Progenitor cell of endocrine pancreas (in vitro differentiated cells): ENCODE data around the gene CLCN6. TPM values are rescaled to one million over a fixed set of nuclear protein-coding genes. Genes with fewer than 3 reads are reported as not detected.
"Not testable (repeated sequence)": the region's sequence is repeated elsewhere in the genome, so short reads cannot be mapped to it uniquely, and the experiment has no call there.

Experiments used
- DNase-seq: peaks from one replicate; pipeline ENCODE4 v3.0.0; 2021; ENCODE audit warnings: low spot score; ENCODE audit not compliant: unreplicated experiment
- H3K27ac Mint-ChIP-seq: 2 replicates; pipeline ENCODE4 v1.8.0; 2021; ENCODE audit warnings: mild to moderate bottlenecking, moderate library complexity, mixed read lengths
- H3K27me3 Mint-ChIP-seq: 2 replicates; pipeline ENCODE4 v1.8.0; 2021; ENCODE audit warnings: mixed read lengths
- H3K36me3 Mint-ChIP-seq: 2 replicates; pipeline ENCODE4 v1.8.0; 2022; ENCODE audit warnings: mixed read lengths; ENCODE audit not compliant: insufficient read depth
- H3K4me1 Mint-ChIP-seq: 2 replicates; pipeline ENCODE4 v1.8.0; 2021; ENCODE audit warnings: low read depth, mixed read lengths
- H3K4me3 Mint-ChIP-seq: 2 replicates; pipeline ENCODE4 v1.8.0; 2021; ENCODE audit warnings: low read depth, mild to moderate bottlenecking, moderate library complexity, mixed read lengths
- H3K9me3 Mint-ChIP-seq: 2 replicates; pipeline ENCODE4 v1.8.0; 2021; ENCODE audit warnings: low read depth, mixed read lengths
- CTCF ChIP-seq: fragments of 200-600 bp; sonication (generic); IDR thresholded peaks from one replicate; pipeline ENCODE4 v1.5.0; 2021; ENCODE audit warnings: antibody characterized with exemption, mild to moderate bottlenecking; ENCODE audit not compliant: unreplicated experiment
- total RNA-seq: library from RNA; stranded (reverse); gene quantifications from 2 replicates; pipeline ENCODE4 v1.2.1, GENCODE V29; 2021

Gene CLCN6
- total RNA-seq, 1 donor from 2014 or later = 44.3 TPM

- no peak overlapping the region for H3K4me3 Mint-ChIP-seq
- no peak for DNase-seq
- no peaks in the 10 kb centered on the region for H3K27me3 Mint-ChIP-seq
- no peak for TF ChIP-seq CTCF
- peaks cover 5% of the 10 kb centered on the region for H3K36me3 Mint-ChIP-seq
- peaks cover 22% of the 10 kb centered on the region for H3K4me1 Mint-ChIP-seq
- H3K27ac Mint-ChIP-seq = no peak overlapping the region
- no peaks in the 10 kb centered on the region for H3K9me3 Mint-ChIP-seq
These were observed 6.1 kb upstream of the CLCN6 start for GRCh38 chr1:11799896-11800295.

GRCh38 chr1:11800391-11800755 is 5.6 kb upstream of the CLCN6 start:
- Mint-ChIP-seq H3K4me1 (peaks cover 23% of the 10 kb centered on the region), H3K9me3 (no peaks in the 10 kb centered on the region), H3K27ac (no peak overlapping the region), H3K36me3 (peaks cover 4% of the 10 kb centered on the region), H3K27me3 (no peaks in the 10 kb centered on the region), H3K4me3 (no peak overlapping the region)
- DNase-seq = no peak
- no peak for TF ChIP-seq CTCF

GRCh38 chr1:11800756-11801433 is 5.1 kb upstream of the CLCN6 start:
- no peaks in the 10 kb centered on the region for H3K27me3 Mint-ChIP-seq
- H3K27ac Mint-ChIP-seq = no peak overlapping the region
- H3K4me3 Mint-ChIP-seq = no peak overlapping the region

GRCh38 chr1:11802616-11802972 is 3.4 kb upstream of the CLCN6 start:
- TF ChIP-seq CTCF = no peak
- Mint-ChIP-seq H3K27ac (peak overlapping the region; percentile 89), H3K4me1 (peaks cover 35% of the 10 kb centered on the region)

More at GRCh38 chr1:11800756-11801433, 5.1 kb upstream of the CLCN6 start:
- H3K9me3 Mint-ChIP-seq = no peaks in the 10 kb centered on the region
- no peak for DNase-seq
- H3K4me1 Mint-ChIP-seq = peaks cover 23% of the 10 kb centered on the region
- H3K36me3 Mint-ChIP-seq = peaks cover 4% of the 10 kb centered on the region
- no peak for TF ChIP-seq CTCF

GRCh38 chr1:11802973-11803885 is 2.8 kb upstream of the CLCN6 start:
- Mint-ChIP-seq H3K27me3 (no peaks in the 10 kb centered on the region), H3K36me3 (peaks cover 4% of the 10 kb centered on the region), H3K4me1 (peaks cover 39% of the 10 kb centered on the region), H3K27ac (peak overlapping the region; percentile 89), H3K4me3 (peak overlapping the region; percentile 67), H3K9me3 (no peaks in the 10 kb centered on the region)
- peak; percentile 52 for DNase-seq
- TF ChIP-seq CTCF = no peak

More at GRCh38 chr1:11802616-11802972, 3.4 kb upstream of the CLCN6 start:
- H3K27me3 Mint-ChIP-seq = no peaks in the 10 kb centered on the region
- H3K9me3 Mint-ChIP-seq = no peaks in the 10 kb centered on the region
- peaks cover 4% of the 10 kb centered on the region for H3K36me3 Mint-ChIP-seq
- peak overlapping the region; percentile 67 for H3K4me3 Mint-ChIP-seq
- DNase-seq = no peak

- peak overlapping the region; percentile 97 for H3K27ac Mint-ChIP-seq
These were observed 1.9 kb upstream of the CLCN6 start for GRCh38 chr1:11803924-11804665.

More at GRCh38 chr1:11803924-11804665, 1.9 kb upstream of the CLCN6 start:
- H3K9me3 Mint-ChIP-seq, DNase-seq, H3K36me3 Mint-ChIP-seq, H3K27me3 Mint-ChIP-seq: not testable (repeated sequence)
- Mint-ChIP-seq H3K4me1 (peaks cover 42% of the 10 kb centered on the region), H3K4me3 (peak overlapping the region; percentile 100)
